GM23338 (cell line): ENCODE measurements around the gene SBF2.

Experiments
- EZH2 ChIP-seq: fragments of 200-600 bp; sonication (generic); IDR thresholded peaks from one replicate; pipeline ENCODE4 v1.8.0; 2017; ENCODE audit warnings: antibody characterized with exemption, mild to moderate bottlenecking, low read depth; ENCODE audit not compliant: unreplicated experiment
- JUNB ChIP-seq: IDR thresholded peaks from one replicate; pipeline ENCODE4 v1.6.1; 2016; ENCODE audit warnings: antibody characterized with exemption; ENCODE audit not compliant: unreplicated experiment
- POLR2AphosphoS5 ChIP-seq: IDR thresholded peaks from 2 replicates; pipeline ENCODE4 v1.6.1; 2016; ENCODE audit warnings: antibody characterized with exemption, low read depth
- REST ChIP-seq: IDR thresholded peaks from one replicate; pipeline ENCODE4 v1.6.1; 2018; ENCODE audit warnings: antibody characterized with exemption; ENCODE audit not compliant: unreplicated experiment
- TF ChIP-seq, protein P1 (sequence below), 2 experiments: fragments of 200-600 bp in 1 of 2; sonication (generic) in 1 of 2; conservative IDR thresholded peaks; 2 replicates each; pipeline versions ENCODE4 v1.5.1 to v1.6.1; 2016 to 2017; ENCODE audit warnings: antibody characterized with exemption in 2 of 2, low read depth in 2 of 2, mild to moderate bottlenecking in 2 of 2, moderate library complexity in 1 of 2

DNA sequence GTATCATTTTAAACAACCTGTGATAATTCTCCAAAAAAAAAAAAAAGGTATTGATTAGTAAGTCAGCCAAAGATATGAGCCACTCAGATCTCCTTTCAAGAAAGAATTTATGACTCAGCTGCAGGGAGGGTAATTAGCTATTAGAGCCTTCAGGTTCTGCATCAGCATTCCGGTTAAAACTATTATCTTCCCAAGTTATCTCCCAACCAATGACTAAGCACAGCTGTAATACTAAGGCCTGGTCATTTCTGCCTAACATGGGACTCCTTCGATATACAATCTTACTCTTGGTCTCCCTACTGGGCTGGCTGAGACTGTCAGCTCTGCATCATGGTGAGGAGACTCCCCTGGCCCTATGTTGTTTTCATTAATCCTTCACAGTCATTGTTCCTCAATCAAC lies 60.4 kb downstream of the SBF2 start:
- no peak for TF ChIP-seq EZH2
- TF ChIP-seq, protein P1, sequence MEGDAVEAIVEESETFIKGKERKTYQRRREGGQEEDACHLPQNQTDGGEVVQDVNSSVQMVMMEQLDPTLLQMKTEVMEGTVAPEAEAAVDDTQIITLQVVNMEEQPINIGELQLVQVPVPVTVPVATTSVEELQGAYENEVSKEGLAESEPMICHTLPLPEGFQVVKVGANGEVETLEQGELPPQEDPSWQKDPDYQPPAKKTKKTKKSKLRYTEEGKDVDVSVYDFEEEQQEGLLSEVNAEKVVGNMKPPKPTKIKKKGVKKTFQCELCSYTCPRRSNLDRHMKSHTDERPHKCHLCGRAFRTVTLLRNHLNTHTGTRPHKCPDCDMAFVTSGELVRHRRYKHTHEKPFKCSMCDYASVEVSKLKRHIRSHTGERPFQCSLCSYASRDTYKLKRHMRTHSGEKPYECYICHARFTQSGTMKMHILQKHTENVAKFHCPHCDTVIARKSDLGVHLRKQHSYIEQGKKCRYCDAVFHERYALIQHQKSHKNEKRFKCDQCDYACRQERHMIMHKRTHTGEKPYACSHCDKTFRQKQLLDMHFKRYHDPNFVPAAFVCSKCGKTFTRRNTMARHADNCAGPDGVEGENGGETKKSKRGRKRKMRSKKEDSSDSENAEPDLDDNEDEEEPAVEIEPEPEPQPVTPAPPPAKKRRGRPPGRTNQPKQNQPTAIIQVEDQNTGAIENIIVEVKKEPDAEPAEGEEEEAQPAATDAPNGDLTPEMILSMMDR (conservative IDR thresholded peaks at IDR 0.05; ENCODE audit: low read depth in 2 of 2) = no peak
- TF ChIP-seq REST = no peak
- no peak for TF ChIP-seq POLR2AphosphoS5
- no peak for TF ChIP-seq JUNB
